GM11168 (cell line): ENCODE results near the gene PPFIBP1.
"Not testable (repeated sequence)": the region's sequence is repeated elsewhere in the genome, so short reads cannot be mapped to it uniquely, and the experiment has no call there.

Experiments used
- in situ Hi-C: fragments of 300-500 bp; cut with MboI; formaldehyde crosslinking; loops from one replicate; pipeline ENCODE4 v1.12.0; 2022; ENCODE audit warnings: low sequenced_read_pairs; ENCODE audit not compliant: unreplicated experiment

Gene PPFIBP1

DNA sequence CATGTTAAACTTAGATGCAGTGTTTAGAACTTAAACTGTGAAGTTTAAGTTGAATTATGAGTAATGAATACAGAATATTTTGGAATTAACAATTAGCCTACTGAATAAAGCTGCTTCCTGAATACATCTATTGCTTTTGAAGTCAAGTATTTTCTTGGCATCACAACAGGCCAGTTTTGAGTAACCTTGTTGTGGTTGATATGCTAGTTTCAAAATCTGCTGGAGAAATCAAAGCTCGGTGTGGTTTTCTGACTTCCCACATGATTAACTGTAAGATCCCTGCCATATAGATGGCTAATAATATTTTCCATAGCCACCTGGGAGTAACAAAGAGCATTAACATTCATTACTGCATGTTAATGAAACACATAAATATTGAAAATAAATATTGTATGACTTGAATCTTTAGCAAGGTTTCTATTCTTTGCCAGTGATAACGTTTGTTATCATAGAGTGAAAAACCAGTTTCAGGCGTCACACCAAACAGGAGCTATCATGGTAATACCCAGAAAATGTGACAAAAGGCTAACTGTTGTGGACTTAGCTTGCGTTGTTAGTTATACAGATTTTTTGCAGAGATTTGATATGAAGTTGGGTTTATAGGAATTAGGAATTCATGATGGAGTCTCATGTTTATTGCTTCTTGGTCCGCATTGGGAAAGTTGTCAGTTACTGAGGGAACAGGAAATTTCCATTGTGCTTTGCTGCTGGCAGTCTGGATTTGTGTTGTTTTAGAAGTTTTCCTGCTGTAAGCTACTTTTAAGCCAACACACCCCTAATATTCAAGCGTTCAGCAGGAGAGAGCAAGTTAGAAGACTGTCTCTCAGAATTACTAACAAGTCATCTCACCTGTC is 32.1 kb downstream of the PPFIBP1 start:
- in situ Hi-C loops: no loop called here

DNA sequence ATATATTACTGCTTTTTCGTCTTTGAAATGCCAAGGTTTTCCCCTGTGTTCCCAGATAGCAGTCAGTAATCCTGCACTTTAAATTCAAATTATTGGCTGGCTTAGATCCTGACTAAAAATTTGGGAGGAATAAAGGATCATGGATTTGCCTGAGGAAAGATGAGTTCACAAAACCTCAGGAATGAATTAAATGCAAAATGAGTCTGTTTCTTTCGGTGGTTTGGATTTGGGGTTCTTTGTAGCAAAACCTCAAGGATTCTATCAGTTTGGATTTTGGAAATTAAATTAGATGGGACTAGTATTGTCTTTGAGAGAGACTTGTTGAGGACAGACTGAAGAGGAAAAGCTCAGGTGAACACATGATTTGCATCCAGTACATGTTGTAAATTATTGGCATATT is 36.1 kb downstream of the PPFIBP1 start:
- in situ Hi-C loops: no loop called here

DNA sequence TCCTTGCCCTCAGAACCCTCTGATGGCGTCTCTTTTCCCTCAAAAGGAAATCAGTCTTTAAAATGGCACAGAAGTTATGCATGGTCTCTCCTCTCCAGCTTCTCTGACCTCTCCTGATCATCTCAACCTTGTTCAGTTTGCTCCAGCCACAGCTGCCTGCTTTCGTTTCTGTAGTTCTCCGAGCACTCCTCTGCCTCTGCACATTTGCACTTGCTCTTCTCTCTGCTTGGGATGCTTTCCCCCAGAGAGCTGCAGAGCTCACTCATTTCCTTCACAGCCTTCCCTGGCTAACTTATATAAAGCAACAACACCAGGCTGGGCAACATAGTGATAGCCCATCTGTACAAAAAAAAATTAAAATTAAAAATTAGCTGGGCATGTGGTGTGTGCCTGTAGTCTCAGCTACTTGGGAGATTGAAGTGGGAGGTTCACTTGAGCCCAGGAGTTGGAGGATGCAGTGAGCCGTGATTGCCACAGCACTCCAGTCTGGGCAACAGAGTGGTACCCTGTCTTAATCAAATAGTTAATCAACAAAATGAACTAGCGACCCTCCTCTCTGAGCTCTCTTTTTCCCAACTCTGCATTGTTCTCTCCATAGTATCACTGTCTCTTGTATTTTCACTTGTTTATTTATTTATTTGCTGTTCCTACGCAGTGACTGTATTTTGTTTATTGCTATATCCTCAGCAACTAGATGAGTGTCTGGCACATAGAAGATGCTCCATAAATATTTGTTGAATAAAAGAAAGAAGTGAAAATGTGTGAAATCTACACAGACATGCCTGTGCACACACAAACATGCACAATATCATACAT is 37.7 kb downstream of the PPFIBP1 start:
- in situ Hi-C loops: no loop called here

DNA sequence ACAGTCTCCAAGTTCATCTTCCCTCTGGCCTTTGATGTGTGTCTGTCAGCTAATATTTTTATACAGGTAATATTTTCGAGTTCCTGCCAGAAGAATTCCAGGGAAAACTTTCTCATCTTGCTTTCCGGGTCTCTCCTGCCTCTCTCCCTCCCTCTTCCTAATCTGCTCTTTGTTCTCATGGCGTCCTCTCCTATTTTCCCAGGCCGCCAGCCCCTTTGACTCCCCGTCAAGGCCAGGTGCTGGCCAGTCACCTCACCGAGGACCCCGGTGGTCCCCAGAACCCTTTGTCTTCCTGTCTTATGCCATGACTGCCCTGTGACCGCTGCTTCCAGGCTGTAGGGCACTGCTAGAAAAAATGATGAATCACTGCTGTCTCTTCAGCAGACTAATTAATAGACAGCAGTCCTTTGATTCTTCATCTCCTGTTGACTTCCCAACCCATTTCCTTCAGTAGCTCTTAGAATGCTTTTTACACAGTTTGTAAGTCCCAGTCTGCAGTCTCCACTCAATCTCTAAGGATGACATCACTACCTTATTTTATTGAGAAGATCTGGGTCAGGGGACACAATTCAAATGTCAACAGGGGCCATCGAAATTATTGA is 40.7 kb downstream of the PPFIBP1 start:
- in situ Hi-C loops: no loop called here

DNA sequence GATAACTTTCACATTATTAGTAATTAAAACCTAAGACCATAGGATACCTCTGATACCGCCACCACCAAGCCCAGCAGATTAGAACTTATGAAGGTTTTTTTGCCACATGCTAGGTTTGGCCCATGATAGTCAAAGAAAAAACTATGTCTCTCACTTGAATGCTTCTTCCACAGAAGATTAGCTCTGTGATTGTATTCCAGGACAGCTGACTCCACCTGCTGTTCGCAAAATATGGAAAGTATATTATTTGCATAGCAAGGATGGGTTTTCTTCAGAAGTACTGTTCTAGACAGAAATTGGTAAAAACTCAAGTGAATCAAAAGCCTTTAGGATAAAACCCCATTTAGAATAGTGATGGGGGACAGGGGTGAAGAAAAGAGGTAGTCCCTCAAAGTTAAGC is 42.2 kb downstream of the PPFIBP1 start:
- in situ Hi-C loops: no loop called here

DNA sequence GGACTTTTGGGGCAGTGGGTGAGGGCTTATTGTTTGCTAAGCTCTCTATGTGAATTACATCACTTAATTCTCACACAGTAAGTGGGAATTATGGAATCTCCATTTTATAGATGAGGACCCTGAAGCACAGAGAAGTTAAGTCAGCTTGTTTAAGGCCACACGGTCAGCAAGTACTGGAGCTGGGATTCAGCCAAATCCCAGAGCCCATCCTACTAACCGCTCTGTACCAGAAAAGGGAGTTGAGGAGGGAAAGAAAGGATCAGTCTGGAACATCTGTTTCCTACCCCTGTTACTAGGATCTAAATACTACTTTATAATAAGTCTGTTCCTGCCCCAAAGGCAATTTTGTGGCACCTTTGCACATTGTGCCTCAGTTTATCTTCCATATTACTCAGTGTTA is 42.6 kb downstream of the PPFIBP1 start:
- in situ Hi-C loops: no loop called here

DNA sequence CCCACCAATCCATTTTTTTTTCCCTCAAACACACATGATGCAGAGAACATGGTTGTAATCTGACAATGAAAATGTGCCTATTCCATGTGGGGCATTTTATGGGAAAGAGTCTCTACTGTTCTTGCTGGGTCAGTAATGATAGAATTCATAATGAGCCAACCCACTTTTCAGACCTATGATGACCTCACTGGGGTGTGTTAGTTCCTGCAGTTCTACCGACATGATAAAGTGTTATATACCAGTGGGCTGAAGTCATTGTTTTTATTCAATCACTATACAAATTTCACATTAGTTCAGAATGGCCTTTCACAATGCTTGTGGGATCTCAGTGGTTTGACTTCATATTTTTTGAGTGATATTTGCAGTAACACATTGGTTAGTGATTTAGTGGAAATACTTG is 47.5 kb downstream of the PPFIBP1 start:
- in situ Hi-C loops: no loop called here

DNA sequence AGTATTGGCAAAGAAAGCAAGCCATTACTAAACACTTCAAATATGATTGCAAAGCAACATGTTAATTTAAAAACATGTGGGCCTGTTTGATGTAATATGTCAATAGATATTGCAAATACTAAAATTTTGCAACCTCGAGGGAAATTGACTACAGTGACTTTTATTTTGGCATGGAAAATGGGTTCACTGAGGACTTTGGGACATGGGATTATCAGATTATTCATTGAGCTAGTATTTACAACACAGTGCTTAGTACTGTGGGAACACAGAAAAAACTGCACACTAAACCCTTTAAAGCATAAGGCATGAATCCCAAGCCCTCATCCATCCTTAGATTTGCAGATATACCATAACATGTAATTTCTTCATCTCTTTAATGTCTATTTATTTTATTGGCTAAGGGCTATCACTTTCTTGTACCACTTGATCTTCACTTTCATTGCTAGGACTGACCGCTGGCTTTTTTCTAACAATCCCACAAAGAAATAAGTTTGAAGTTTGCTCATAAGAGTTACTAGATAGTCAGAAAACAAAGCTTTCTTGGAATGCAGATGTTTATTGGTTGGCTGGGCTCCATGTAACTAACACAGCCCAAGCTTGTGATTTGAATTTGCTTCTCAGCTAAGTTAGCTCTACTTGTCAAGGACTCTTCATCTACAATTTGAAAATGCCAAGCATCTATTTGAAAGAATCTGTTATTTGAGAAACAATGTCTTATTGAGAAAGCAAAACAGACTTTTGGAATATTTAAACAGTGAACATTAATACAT is 48.7 kb downstream of the PPFIBP1 start:
- in situ Hi-C loops: no loop called here

DNA sequence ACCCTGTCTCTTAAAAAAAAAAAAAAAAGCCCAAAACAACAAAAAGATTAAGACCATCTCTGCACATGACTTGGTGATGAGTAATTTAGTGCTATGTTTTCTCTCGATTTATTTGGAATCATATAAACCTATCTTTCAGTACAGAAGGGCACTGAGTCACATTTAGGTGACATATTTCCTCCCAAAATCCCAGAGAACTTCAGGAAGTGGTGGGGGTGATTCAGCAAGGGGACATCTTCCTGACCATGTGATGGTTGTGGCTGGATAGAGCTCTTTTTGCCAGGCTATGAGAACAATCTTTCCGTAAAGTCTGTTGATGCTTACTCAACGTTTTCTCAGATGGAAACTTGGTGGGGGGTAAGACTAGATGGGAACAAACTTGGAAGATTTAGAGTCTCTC is 50.0 kb downstream of the PPFIBP1 start:
- in situ Hi-C loops: no loop called here

DNA sequence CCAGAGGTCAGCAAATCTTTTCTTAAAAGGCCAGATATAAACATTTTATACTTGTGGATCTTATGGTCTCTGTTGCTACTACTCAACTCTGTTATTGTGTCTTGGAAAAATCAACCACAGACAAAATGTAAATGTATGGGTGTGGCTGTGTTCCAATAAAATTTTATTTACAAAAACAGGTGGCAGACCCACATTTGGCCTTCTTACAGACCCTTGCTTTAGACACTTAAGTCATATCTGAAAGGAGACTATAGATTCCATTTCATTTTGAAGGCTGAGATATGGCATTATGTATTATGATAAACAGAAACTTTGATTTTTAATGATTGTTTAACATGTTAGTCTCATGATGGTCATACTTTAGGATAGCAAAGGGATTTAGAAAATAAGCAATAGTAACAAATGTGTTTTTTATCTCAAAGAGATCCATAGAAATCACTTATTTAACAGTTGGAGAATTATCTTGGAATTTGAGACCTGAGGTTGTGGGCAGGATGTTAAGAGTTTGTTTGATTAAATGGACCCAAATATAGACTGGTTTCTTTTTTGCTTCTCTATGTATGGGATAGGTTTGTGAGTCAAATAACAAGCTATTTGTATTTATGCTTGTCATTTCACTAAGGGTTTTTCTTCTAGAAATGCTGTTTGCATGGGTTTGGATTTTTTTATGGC is 51.2 kb downstream of the PPFIBP1 start:
- in situ Hi-C loops: no loop called here

DNA sequence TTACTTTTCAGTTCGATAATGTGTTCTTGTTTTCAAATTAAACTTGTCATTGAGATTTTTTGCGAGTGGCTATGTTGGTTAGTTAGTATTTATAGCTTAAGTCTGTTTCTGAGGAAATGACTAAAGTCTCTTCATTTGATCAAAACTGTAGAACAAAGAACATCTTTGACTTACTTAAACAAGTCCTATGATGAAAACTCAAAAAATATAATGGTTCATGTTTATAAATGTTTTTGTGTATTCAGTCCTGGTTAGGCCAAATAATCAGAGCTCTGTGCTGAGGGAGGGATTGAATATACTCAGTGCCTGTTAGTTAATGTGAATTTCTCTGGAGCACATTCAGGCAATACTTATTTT is 51.7 kb downstream of the PPFIBP1 start:
- in situ Hi-C loops: no loop called here

DNA sequence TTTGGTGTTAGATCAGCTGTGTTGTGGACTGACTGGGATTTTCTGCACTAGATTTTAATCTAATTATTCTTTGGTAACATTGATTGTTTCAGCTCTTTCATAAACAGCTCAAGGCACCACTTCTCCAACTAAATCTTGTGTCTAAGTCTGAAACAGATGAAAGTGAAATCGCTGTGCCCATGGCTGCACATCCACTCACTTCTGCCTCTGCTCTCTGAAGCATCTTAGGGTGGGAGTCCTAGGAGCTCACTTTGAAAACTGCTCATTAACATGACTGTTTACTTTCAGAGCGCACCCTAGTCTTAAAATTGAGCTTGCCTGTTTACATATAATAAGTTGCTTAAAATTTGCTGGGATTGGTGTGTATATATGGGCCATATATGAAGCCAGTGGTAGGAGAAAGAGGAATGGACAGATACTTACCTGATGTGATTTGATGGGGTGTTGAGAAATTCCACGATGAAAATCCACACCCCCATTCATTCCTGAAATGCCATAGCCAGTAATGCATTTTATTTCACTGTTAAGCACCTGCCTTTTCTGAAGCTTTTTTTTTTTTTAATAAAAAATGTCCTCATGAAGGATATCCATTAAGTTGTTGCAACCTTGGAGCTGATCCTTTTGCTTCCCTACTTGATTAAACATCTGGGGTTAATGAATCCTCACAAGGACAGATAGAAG is 52.8 kb downstream of the PPFIBP1 start:
- in situ Hi-C loops: no loop called here

DNA sequence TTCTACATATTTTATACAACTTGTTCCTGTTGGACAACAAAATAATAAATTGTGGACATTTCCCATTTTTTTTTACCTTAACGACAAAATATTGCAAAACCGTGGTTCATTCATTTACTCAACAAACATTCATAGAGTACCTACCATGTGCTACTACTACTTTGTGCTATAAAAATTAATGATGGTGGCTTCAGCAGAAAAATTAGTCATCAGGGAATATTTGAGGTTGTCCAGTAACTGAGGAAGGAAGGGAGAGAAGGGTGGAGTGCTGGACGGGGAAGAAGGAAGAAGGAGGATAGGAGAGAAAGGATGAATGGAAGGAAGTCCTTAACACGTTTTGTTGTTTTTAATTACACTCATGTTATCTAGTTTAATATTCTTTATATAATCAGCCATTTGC is 53.7 kb downstream of the PPFIBP1 start:
- in situ Hi-C loops: no loop called here

DNA sequence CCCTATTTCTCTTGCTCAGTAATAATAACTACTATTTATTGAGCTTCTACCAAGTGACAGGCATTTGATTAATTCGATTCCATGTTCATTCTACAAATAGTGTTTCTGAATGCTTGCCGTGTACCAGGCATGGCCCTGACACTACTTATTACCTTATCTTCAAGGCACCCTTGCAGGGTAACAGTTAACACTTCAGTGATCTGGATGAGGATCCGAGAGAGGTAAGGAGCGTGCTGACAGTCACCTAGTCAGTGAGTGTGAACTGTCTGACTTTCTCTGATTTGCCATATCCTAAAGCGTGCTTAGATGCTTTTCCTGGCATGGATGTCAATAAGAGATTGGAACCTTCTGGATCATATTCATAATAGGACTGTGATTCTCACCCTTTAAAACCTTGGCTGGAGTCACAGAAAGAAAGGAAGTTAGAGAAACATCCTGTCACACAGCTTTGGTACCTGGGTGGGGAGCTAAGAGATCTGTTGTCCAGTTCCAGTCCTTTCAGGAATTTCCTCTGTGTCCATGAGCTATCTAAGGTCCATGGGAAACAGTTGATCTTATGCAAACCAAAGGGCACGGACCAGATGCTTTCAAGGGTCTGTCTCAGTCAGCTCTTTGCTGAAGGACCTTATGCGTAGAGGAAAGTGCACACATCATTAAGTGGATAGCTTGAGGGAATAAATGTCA is 54.8 kb downstream of the PPFIBP1 start:
- in situ Hi-C loops: no loop called here

DNA sequence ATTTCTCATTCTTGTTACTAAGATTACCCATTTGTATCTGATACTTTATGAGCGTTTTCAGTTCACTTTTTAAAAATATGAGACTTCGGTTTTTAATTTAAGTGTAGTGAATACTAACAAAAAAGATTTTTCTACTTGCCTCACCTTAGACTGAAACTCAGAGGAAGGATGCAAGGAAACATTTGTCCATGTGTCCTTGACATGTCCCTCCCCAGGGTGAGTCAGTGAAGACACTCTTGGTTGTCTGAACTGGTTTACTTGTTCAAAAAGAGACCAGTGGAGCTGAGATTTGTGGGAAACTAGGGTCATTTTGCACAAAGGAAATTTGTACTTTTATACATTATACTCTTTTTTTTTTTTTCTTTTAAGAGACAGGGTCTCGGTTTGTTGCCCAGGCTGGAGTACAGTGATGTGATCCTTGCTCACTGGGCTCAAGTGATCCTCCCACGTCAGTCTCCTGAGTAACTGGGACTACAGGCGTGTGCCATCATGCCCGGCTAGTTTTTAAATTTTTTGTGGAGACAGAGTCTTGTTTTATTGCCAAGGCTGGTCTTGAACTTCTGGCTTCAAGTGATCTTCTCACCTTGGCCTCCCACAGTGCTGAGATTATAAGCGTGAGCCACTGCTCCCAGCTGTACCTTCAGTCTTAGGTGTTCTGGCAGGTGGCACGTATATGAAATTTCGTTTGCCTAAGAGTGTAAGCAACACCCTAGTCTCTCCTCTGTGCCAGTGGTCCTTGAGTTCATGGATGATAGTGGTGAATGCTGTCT is 56.7 kb downstream of the PPFIBP1 start:
- in situ Hi-C loops: no loop called here

DNA sequence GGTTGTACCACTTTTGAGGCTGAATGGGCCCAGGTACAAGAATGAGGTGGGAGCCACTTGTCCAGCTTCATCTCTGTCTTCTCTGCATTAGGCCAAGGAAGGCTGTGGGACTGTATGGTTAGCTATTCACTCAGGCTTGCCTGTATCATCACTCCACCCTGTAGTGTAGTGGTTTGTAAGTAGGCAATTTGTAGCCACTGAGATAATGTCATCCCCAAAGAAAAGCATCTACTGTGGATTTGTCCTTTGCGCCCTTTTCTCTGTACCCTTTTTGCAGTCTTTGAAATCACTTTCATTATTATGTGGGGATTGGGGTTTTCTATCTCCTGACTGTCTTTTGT is 57.3 kb downstream of the PPFIBP1 start:
- in situ Hi-C loops: not testable (repeated sequence)

DNA sequence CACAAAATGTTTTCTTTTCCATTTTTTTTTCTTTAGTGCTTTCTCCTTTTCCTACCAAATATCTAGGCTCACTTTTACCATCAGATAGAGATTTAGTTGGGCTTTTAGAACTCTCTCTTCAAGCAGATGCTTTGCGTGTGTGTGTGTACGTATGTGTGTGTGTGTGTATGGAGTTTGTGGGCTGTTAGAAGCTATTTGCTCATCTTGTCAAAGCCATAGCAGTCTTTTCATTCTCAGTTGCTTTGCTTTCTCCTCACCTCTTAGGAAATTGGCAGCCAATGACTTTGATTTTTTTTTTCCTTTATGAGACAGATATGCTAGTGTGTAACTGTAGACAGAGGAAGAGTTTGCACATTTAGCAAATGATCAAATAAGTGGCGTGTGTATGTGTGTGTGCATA is 57.8 kb downstream of the PPFIBP1 start:
- in situ Hi-C loops: not testable (repeated sequence)

DNA sequence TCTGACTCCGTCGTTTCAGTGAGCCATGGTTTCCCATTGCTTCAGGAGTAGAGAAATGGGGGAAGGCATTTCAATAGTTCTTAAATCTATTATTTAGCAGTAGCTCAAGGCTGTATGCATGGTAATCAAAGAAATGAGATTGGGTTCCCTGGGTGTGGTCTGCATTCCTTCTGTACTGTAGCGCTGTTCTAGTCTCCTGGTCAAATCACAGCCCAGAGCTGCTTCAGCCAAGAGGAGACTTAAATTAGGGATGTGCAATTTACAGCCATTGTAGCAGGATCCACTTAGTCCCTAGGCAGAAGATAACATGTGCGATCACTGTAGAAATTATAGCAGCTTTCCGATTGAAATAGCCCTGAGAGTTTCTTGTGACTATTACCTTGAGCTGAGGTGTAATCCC is 58.4 kb downstream of the PPFIBP1 start:
- in situ Hi-C loops: not testable (repeated sequence)
